T-helper 1 cell (primary cell): ENCODE results near the gene THAP6.
"Not testable (repeated sequence)": the region's sequence is repeated elsewhere in the genome, so short reads cannot be mapped to it uniquely, and the experiment has no call there.

Experiments used
- DNase-seq, 5 donors: peaks; one replicate each; pipeline ENCODE4 v3.0.0-alpha.2; 2012 to 2020
- total RNA-seq, 4 donors: gene quantifications; one replicate each; lab custom pipeline; 2026; lab: John Stamatoyannopoulos, UW

Gene THAP6
- 16.2 to 38.7 (median 30.8) reads per million in 4 donors for total RNA-seq

DNA sequence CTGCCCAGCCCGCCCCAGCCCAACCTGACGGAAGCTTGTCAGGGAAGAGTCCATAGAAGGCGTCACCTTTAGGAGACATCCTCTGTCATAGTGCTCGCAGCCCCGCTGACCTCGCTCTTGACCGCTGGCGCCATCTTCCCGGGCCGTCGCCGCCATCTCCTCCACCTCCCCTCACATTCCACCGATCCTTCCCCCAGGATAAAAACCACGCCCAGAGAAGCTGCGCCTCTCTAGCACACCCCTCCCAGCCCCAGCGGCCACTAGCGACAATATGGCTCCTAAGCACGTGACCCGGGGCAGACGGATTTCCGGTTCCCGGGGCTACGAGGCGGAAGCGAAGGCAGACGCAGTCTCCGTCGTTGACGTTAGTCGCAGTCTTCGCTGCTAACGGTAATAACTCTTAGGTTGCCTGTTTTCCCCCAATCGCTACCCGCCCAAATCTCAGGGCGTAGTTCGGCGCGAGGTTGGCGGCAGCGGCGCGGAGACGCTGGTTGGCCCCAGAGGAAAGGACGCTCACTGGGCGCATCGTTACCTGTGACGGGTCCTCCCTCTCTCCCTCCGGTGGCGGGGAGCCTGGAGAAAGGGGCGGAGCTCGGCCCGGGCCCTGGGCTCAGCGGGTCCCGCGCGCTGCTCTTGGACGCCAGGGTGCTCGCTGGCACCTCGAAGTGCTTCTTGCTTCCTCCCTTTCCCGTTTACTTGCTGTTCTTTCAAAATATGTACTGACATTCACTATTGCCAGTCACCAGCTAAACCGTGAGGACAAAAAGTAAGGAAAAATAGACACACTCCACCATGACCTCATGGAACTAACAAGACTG, at the start of gene THAP6, which contains the start of gene RCHY1:
Gene THAP6 (plus strand): TSS at position 343 of the 818 bp plus-strand sequence. CDS start 980 bp downstream, outside the sequence.
Gene RCHY1 (minus strand): TSS at position 273 of the 818 bp plus-strand sequence. CDS start 117 bp downstream, at position 156.
- DNase-seq = peak; percentile 86 to 94 (median 91)

GRCh38 chr4:75469896-75470295, 44.4 kb upstream of the THAP6 start:
- no peak for DNase-seq

GRCh38 chr4:75470738-75471137, 43.5 kb upstream of the THAP6 start:
- DNase-seq = no peak

DNA sequence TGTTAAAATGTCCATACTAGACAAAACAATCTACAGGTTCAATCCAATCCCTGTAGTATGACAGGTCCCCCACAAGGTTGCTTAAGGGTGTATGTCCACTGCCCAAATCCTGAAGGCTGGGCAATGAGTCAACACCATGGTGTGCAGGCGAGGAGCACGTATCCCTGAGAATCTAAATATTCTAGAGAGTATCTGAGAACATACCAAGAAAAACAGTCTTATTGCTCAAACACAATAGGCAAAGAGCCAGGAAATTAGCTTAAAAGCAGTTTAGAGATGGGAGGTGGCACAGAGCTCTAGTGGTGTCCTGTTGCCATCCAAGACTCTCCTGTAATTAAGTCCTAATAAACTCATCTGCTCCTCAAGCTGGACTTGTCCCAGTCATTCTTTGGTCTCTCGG, 37.1 kb upstream of the THAP6 start:
- DNase-seq = no peak

DNA sequence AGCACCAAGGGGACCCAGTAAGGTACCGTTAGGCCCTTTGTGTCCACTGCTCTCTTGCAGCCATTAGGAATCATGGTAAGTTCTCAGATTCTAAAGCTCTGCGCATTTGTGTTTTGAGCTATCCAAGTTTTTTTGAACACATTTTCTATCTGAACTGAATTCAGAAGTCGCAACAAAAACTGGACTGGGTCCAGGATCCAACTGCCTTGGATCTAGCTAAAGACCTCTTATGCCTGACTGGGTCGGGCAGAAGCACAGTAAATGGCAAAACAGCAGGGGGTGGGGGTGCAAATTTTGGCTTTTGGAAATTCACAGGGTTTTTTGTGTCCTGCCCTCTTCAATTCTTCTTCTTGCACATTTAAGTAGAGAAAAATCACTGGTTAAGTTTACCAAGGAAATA, 30.1 kb upstream of the THAP6 start:
- no peak for DNase-seq

- DNase-seq = no peak
Measured at GRCh38 chr4:75490155-75490554, 24.1 kb upstream of the THAP6 start.

DNA sequence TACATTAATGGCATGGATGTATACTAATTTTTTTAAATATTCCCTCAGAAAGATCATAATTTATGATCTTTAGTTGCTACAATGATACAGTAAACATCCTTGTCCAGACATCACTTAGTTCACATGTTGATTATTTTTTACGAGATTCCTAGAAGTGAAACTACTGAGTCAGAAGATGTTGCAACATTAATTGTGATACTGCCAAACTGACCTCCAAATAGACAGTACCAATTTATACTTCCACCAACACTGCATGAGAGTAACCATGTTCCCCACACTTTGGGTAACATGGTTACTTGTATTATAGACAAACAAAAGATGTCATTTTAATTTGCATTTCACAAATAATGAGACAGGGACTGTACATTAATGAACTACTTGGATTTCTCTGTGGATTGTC, 19.7 kb upstream of the THAP6 start:
- no peak for DNase-seq

DNA sequence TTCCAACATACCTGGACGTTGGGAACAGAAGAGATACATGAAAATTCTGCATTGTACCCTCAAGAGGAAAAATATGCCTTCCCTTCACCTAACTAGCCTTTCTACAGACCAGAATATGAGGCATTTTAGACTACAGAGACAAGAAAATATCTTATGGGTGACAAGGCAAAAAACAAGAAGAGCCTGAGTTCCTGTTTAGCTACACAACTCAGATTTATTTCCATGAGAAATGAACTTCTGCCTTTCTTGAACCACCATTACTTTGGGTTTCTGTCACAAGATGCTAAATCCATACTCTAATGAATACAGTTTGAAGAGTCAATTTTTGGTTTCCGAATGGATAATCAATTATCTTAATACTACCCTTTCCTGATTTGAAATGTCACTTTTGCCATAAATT, 18.8 kb upstream of the THAP6 start:
- no peak for DNase-seq

DNA sequence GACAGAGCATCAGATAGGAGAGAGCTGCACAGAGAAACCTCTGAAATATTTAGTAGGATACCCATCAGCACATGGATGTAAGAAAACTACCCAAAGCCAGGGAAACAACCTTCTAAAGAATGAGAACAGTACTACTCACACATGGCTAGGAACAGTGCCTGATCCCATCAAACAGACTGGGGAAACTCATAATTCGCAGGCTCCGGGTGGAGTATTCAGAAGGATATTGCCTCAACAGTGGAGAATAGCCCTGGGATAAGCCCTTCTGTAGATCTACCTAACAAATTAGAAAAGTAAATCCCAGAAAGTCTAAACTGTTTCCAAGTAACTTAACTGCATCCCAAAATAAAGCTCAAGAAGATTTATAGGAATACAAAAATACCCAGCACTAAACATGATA, 17.9 kb upstream of the THAP6 start:
- DNase-seq = no peak

DNA sequence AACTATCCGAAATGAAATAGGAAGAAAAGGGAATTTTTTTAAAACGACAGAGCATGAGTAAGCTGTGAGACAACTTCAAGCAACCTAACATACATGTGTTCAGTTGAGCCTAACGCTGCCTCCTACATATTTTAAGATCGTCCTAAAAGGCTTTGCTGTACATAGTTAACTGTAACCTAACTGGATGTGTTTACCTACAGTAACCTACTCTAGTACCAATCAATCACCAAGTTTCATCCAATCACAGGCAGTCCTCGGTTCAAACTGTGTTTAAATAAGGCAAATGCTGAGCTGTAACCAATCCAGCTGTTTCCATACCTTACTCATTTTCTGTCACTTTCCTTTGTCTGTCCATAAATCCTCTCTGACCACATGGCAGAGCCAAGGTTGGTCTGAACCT, 17.1 kb upstream of the THAP6 start:
- DNase-seq = no peak

DNA sequence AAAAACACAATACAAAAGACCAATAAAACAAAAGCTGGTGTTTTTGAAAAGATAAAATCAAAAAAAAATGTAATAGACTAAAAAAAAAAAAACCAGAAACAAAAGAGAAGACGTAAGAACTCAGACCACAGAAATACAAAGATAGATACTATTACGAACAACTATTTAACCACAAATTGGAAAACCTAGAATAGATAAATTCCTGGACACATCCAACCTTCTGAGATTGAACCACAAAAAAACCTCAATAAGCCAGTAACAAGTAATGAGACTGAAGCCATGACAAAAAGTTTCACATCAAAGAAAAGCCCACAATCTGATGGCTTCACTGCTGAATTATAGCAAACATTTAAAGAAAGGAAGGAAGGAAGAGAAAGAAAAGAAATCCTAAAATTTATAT, 16.2 kb upstream of the THAP6 start:
- no peak for DNase-seq

GRCh38 chr4:75499900-75500299, 14.4 kb upstream of the THAP6 start:
- no peak for DNase-seq

GRCh38 chr4:75502671-75503070, 11.6 kb upstream of the THAP6 start:
- no peak for DNase-seq

- DNase-seq = no peak
Measured at GRCh38 chr4:75505630-75506029, 8.6 kb upstream of the THAP6 start.

DNA sequence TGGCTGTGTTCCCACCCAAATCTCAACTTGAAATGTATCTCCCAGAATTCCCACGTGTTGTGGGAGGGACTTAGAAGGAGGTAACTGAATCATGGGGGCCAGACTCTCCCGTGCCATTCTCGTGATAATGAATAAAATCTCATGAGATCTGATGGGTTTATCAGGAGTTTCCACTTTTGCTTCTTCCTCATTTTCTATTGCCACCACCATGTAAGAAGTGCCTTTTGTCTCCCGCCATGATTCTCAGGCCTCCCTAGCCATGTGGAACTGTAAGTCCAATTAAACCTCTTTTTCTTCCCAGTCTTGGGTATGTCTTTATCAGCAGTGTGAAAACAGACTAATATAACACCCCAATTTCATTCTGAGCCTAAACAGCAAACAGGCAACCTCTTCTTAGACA, 4.7 kb upstream of the THAP6 start:
- not testable (repeated sequence) for DNase-seq

DNA sequence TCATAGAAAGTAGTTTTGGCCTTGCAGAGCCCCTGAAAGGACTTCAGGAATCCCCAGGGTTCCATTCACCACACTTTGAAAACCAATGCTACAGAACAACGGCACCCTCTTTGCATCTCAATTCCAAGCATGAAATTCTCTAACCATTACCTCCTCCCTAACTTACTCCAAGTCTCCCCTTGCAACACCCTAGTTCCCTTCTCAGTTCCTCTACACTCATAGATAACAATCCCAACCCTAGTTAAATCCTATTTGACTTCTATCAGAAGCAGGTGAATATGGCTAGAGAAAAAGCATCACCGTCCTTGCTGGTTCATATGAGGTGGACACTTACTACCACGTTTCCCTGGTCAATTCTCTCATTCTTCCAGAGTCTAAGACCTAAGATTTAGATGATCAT, 2.4 kb upstream of the THAP6 start:
- no peak for DNase-seq

DNA sequence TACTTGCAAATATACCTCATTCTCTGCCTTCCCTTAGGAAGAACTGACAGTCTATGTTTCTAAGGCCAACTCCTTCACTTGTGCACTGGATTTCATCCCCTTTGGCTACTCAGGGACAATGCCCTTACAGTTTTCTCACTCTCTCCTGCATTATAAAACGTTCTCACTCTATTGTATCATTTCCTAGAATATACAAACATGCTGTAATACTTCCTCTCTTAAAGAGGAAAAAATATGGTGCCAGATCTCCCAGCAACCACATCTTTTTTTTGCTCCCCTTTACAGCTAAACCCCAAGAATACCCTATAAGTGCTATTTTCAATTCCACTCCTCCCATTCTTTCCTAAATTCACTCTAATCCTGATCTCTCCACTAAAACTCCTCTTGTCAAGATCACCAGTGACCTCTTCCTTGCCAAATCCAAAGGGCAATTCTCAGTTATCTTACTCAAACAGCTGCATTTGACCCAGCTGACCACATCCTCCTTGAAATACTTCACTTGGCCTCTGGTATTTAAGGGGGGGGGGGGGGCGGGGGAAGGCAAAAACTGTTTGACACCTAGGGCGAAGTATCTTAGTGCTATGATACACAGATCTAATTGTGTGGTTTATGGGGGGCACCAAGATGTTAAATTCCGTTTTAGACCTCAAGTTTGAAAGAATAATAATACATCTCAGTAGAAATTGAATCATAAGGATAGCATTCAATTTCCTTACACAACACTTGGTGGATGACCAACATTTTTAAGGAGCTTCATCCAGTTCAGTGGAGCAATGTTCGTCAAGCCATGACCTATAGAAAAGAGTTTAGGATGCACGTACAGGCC, 1.7 kb upstream of the THAP6 start:
- DNase-seq = peak in 1 of 5 donors; percentile 36

DNA sequence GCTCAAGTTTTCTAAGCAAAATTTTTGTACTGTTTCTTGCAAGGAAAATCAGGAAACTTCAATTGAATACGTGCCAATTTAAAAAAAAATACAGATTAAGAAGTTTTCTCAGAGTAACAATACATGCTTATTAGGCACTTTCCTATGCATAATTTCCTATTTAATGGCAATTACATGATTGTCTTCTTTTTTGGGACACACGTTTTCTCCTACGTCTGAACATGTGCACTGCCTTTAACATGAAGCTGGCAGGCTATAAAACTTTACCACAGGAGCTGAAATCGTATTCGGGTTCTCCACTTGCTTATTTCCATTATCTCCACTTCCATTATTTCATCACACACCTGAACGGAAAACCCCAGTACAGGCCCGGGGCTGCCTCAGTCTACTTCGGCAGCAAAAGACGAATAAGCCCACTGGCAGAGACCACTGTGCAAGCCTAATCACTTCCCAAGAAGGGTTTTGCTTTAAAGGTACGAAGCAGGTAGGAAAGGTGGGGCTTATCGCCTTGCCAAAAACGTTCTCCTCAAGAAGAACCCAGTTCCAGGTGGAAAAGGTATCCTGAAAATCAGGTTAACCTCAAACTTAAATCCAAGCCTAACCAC, 645 bp upstream of the THAP6 start:
- DNase-seq = no peak

GRCh38 chr4:75514949-75515612, 808 bp downstream of the THAP6 start:
- peak in 2 of 5 donors; percentile 16 to 69 for DNase-seq

DNA sequence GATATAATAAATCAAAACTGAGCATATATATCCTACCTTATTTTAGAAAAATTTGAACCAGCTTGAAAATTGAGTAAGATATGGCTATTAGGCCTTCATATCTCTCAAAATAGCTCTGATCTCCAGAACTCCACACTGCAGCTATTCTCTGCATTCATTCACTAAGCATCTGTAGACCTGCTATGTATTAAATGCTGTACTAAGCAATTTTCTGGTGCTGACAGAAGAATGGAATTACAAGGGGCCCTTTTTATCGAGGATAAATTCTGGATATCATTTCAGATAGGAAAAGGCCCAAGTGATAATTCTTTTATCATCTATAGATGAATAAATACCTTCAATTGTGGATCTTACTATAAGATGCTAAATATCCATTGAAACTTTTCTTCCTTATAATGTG, 1.9 kb downstream of the THAP6 start:
- DNase-seq = no peak

DNA sequence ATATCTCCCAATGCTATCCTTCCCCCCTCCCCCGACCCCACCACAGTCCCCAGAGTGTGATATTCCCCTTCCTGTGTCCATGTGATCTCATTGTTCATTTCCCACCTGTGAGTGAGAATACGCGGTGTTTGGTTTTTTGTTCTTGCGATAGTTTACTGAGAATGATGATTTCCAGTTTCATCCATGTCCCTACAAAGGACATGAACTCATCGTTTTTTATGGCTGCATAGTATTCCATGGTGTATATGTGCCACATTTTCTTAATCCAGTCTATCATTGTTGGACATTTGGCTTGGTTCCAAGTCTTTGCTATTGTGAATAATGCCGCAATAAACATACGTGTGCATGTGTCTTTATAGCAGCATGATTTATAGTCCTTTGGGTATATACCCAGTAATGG, 5.2 kb downstream of the THAP6 start:
- DNase-seq = not testable (repeated sequence)

GRCh38 chr4:75525086-75525485, 10.8 kb downstream of the THAP6 start:
- no peak for DNase-seq

- DNase-seq = no peak
Measured at GRCh38 chr4:75525910-75526309, 11.6 kb downstream of the THAP6 start.
